Activated T-helper 1 cell treated with anti-CD3 and anti-CD28 coated beads, Interleukin-2, amount 50 U/mL, for 16 hours (primary cell): ENCODE measurements around the gene GLCE.
"Not testable (repeated sequence)": the region's sequence is repeated elsewhere in the genome, so short reads cannot be mapped to it uniquely, and the experiment has no call there.

ENCODE experiments used
- DNase-seq, 2 donors: peaks; one replicate each; pipeline ENCODE4 v3.0.0-alpha.2; 2020; ENCODE audit warnings: low read depth in 1 of 2, low spot score in 1 of 2

Gene GLCE

DNA sequence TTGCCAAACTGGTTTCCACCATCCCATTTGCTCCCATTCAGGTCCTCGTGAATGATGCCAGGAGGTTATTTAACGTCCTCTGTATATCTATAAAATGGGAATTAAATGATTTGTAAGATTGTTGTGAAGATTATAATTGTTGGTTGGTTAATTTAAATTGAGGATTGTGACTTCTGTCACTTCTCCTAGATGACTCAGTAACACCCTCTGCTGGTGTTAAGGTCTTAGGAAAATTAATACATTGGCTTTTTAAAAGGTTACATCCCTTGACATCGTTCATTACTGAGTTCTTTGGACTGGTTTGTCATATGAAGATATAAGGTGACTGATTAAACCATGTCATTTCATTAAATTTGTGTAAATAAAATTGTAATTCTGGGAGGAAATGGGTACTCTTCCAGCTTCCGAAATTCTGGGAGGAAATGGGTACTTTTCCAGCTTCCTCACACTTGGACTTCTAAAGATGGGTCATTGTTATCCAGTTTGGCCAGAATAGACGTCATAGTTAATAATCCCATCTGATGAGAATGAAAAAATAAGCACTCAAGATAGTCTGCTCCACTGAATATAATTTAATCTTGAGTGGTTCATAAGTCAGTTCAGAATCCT is 105.0 kb downstream of the GLCE start:
- no peak for DNase-seq

DNA sequence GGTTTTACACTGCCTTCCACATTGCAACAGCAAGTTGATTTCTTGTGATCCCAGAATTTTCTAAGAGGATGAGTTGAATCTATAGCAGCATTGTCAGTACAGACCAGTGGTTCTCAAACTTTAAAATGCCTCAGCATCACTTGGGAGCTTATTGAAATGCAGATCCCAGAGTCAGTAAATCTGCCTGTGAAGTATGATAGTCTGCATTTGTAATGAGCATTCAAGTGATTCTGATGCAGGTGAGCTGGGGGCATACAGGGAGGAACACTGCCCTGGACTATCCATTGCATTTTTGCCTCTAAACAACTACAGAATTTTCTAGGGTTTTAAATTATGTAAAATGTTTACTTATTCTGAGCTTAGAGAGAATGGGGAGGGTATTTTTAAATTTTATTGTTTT is 110.8 kb downstream of the GLCE start:
- no peak for DNase-seq

DNA sequence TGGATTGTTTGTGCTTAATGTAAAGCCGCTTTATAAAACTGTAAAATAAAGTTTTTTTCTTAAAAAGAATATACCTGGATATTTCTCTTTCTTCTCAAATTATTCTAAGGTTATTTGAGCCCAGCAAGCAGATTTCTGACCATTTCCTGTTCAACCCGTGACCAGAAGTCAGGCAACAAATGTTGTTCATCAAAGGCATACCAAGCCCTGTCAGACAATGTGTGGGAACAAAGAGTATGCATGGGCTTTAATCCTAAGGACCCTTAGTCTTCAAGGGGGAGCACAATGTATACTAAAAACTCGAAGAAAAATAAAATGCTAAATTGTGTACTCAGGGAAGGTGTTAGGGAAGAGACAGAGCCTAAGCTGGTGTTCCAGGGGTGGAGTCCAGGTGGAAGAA is 111.7 kb downstream of the GLCE start:
- no peak for DNase-seq

DNA sequence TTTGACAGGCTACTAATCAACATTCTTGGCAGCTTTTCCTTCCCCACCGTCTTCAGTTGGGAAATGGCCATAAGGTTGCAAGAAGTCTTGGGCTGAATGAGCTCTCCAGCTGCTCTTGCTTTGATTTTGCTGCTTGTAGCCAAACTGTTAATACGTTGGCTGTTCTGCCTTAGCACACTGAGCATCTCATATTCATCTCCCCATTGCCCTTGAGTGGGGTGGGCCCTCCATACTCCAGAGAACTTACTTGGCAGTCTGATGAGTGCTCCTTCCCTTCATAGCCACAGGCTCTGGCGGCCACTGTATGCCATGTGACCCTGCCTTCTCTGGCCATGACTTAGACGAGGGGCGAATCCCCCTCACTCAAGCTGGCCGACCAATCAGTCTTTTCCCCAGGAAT is 112.5 kb downstream of the GLCE start:
- DNase-seq: no peak

DNA sequence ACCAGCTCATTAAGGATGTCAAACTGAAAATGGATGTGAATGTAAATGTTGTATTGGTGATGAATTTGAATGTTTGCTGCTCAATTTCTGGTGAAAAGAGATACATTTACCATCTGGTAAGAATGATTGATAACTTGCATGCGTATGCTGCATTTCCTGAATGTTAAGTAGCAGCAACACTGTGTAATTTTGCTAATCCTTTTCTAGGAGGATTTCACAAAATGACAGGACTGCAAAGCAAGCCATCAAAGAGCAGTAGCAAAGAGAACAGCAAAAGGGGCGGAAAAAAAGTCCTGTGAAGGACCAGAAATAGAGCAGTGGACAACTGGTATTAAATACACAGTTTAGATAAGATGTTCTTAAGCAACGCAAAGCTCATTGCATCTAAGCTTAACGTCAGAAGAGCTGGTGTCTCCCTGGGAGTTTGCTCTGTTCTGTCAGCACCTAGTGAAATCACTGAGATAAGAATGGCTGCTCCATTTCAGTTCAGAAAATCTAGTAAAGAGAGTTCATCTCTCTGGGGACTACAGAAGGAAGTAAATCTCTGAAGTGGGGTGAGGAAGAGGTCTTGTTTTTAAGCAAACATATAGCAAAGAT is 114.7 kb downstream of the GLCE start:
- no peak for DNase-seq

DNA sequence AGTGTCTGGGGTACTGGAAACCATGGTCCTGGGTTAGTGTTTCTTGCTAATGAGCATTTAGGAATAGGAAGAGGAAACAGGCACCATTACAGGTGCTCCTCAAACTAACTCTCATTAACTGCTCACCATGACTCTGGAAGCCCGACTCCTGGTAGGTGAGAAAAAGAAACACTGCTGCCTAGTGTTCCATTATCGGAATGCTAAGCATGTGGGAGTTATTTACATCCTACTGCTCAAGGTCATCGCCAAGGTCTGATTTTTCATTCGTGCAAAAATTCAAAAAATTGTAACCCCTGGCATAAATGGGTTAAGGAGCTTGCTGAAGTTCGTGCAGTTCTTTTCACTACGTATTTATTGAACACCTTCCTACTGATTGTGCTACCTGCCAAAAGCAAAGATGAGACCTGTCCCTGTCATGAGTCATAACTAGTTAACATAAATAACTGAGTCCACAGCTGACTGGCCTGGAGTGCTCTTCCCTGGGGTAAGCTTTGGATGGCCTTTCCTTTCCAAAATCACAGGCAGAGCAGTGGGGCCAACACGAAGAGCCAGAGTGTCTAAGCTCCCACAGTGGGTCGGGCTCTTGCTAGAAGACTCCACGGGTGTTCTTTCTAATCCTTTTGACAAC is 115.6 kb downstream of the GLCE start:
- no peak for DNase-seq

DNA sequence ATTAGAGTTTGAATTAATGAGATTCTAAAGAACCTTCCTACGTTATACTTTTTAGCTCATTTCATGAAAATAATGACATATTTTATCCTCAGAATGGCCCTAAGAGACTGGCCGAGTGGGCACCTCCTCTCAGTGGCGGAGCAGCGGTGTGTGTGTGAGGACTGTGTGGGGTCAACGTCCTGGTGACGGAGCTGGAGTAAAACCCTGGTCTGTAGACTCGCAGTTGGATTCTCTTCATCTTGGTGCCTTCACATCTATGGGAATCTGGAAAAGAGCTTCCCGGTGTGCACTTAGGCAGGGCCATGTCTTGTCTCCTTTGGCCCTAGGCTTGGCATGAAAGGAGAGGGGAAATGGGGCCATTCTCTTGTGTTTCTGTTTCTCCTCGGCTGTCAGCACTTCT is 116.9 kb downstream of the GLCE start:
- DNase-seq: no peak

DNA sequence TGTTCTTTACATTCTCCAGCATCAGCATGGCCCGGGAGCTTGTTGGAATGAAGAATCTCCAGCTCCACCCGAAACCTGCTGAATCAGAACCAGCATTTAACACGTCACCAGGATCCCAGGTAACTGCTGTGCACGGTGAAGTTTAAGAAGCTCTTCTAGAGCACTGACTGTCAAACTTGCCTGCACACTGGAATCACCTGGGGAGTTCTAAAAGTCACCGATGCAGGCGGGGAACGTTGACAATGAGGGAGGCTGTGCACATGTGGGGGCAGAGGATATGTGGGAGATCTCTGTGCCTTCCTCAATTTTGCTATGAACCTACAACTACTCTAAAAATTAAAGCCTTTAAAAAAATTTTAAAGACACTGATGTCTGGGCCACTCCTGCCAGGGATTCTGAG is 119.2 kb downstream of the GLCE start:
- no peak for DNase-seq

DNA sequence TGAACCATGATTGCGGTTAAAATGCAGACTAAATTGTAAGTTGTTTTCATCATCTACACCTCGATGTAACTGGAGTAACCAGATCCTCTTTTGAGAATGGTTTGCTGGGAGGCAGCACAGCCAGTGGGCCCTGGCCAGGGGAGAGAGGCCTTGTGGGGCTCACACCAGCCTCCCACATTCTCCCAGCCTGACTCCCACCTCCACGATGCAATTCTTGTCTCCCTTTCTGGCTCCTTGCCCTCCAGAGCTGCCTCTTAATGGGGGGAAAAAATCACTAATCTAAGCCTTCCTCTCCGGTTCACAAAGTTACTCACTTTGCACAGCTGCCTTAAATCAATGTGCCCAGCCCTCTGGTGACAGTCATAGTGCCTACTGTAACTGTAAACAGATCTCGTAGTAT is 120.3 kb downstream of the GLCE start:
- DNase-seq: no peak

DNA sequence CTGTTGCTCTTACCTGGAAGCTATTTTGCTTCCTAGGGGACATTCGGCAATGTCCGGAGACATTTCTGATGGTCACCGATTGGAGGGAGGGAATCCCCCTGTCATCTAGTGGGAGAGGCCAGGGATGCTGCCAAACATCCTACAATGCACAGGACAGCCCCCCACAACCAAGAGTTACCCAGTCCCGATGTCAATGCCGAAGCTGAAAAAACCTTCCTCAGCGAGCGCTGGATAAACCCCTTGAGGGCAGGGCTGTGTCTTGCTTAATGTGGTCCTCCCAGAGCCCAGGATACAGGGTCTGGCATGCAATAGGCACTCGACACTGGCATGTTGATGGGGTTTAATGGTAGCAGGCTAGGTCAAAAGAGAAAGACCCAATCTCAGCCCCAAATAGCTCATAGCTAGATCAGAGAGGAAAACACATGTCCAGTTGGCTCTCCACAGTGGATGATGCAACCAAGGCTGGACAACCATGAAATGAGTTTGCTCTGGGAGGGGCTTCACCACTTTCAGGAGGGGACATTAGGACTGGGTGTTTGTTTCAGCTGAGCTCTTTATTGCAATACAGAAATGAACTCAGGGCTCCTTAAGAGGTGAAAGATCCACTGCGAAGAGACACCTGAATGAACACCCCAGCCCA is 121.8 kb downstream of the GLCE start:
- no peak for DNase-seq

DNA sequence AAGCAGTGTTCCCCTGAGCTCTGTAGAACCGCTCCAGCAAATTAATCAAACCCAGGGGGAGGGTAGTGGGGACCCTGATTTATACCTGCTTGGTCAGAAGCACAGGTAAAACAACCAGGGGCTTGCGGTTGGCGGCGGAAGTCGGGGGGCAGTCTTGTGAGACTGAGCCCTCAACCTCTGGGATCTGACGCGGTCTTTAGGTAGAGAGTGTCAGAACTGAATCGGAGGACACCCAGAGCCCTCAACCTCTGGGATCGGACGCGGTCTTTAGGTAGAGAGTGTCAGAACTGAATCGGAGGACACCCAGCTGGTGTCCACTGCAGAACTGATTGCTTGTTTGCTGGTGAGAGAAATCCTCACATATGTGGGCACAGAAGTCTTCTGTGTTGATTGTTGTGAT is 125.4 kb downstream of the GLCE start:
- DNase-seq: no peak

DNA sequence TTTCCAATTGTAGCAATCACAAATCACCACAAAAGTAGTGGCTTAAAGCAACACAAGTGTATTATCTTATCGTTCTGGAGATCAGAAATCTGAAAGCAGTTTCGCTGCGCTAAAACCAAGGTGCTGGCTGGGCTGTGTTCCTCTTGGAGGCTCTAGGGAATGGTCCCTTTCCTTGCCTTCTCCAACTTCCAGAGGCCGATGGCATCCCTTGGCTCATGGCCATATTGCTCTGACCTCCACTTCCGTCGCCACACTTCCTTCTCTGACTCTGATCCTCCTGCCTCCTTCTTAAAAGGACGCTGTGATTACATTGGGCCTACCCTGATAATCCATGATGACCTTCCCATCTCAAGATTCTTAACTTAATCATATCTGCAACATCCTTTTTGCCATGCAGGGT is 127.6 kb downstream of the GLCE start:
- no peak for DNase-seq

DNA sequence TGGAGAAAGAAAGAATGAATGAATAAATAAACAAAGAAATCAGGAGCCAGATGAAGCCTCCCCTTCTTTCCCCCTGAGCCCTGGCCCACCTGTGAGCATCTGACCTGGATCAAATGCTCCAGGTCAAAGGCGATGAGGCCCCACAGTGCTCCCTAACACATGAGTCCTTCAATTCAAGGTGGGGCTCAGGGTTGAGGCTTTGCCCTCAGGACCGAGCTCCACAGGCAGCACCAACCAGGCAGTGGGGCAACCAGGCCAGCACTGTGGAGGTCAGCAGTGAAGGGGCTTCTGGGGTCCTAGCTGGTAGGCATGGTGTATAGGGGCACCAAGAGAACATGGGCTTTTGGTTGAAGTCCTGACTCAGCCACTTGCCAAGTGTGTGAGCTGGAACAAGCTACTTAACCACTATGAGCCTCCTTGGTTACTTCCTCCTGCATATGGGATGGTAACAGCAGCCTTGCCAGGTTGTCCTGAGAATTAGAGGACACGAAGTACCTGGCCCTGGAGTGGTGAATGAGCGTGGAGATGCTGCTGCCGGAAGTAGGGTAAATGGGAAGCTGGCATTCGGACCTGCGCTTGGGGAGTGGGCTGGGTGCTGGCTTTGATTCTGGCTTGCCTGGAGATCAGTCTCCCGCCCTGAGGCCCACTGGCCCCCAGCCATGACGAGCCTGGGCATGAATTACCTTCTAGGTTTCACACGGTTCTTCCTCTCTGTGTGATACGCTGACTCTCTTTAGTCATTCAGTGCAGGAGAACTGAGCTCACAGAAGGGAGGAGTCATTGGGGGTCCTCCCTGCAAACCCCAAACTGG is 128.3 kb downstream of the GLCE start:
- no peak for DNase-seq

DNA sequence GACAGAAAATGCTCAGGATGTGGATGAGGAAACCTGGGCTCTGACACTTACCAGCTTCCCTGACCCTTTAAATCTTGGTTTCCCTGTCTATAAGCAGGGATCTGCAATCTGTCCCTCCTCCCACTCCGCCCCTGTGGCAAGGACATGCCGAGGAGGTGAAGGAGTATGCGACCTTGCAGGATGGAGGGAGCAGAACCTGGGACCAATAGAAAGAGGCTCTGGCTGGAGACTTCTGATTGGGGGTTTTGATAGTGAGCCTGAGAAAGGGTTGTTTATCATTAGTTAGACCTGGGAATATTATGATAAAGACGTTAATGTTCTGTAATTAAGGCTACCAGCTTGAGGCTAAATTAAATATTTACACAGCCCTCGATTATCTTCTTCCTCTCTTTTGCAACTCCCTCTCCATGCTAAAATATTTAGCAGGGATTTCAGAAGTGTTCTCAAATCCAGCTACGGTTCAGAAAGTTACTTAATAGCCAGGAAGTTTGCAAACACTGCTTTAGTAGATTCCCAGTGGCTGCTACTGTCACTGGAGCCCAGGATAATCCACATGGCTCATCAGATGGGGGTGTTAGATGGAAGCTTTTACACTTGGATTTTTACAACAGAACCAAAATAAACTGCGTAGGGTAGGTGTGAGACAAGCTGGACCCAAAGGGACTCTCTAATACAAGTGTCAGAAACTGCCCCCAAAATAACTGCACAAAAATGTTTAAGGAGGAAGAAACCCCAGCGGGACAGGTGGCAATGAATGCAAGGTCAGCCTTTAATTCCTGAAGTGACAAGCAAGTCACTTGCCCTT is 129.1 kb downstream of the GLCE start:
- no peak for DNase-seq

DNA sequence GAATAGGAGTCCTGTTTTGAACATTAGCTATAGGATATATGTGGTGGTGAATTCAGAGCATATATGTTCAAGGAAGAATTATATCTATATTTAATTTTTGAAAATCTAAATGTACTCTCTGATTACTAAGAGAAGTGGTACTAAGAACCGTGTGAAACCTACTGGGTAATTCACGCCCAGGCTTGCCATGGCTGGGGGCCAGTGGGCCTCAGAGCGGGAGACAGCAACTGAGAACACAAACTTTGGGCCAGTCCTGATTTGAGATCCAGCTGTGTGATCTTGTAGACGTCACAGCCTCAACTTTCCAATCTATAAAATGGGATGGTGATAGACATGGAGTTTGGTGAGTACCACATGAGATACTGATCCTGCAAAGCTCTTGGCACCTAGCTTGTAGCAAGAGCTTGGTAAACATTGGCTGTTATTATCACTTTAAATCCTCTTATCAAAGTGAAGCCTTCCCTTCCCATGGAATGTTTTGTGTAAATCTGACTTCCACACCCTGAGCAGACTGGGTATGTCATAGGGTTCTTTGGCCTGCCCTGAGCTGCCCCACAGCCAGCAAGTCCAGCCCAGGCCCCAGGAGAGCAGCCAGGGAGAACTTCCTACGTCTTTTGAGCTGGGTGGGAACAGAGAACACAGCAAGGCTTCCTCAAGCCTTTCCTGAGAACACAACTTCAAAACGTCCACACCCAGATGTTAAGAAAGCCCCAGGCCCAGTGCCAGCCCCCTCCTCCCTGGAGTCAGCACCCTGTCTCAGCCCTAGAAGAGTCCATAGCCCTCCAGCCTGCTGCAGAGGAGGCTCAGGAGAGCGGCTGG is 130.1 kb downstream of the GLCE start:
- no peak for DNase-seq

DNA sequence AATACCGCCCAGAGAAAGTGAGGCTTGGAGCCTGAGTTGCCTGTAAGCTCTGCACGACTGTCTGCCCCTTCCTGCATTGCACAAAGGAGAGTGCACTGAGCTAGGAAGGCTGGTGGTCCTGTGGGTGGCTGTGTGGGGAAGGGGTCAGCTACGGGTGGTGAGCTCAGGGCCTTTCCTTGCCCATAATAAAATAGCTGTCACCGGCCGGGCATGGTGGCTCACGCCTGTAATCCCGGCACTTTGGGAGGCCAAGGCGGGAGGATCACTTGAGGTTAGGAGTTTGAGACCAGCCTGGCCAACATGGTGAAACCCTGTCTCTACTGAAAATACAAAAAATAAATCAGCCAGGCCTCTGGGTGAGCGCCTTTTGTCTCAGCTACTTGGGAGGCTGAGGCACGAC is 131.2 kb downstream of the GLCE start:
- not testable (repeated sequence) for DNase-seq

DNA sequence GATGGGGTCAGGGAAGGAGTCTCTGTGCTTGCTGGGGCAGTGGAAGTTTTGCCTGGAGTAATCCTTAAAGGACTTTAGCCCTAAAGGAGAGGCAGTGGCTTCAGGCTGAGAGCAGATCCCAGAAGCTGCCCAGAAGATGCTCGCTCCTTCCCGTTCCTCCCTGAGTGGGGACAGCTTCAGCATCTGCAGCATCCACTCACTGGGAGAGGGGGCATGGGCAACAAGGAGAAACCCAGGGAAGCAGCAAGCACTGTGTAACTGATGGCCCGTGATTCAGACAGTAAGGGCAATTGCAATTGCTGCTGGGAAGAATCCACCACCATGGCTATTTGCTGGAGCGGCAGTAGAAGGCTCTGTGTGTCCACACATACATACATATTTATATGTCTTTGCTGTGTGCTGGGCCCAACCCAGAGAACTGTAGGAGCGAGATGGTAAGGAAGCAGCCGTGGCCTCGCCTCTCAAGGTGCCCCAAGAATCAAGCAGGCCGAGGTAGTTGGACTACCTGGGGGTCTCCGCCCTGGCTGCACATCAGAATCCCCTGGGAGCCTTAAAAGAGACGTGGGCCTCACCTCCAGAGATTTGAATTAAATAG is 132.5 kb downstream of the GLCE start:
- no peak for DNase-seq

DNA sequence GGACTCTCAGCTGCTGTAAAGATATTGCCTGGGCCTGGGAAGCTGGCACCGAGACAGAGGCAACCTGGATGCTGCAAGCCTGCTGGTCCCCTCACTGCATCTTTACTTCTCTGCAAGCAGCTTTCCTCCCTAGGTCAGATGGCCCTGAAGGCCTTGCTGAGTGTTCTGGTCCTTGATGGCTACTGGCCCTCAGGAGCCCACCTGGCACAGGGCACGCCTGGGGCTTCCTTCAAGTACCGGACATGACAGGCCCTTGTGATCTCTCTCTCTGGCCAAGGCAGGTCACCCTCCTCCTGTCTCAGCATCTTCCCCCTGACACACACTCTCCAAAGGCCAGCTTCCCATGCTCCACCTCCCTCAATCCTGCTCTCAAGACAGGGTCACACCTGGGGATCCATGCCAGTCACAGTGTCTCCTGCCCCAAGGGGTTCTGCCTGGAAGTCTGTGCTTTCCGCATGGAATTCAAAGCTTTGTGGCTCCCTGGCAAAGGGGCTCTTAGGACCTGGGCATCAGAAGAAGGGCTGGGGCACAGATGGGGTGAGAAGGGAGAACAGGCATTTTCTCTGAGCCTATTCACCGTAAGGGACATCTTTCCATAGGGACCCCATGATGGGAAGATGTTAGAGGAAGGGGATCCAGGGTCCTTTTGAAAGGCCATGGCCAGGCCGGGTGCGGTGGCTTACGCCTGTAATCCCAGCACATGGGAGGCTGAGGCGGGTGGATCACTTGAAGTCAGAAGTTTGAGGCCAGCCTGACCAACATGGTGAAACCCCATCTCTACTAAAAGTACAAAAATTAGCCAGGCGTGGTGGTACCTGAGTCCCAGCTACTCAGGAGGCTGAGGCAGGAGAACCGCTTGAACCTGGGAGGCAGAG is 133.5 kb downstream of the GLCE start:
- DNase-seq: no peak

DNA sequence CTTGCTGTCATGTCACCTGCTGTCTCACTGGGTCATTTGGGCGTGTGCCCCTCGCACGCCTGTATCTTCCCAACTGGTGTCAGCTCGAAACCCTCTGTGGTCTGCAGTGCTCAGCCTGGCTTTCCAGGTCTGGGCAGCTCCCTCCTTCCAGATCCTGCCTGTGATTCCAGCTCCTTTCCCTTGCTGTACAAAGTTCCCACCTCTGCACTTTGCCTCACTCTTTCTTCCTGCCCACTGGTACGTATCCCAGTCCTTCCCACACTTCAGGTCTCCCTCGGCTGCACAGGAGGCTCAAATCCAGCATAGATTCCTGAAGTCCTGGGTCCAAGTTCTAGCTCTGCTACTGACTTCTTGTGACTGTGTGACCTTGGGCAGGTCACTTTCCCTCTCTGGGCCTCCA is 136.2 kb downstream of the GLCE start:
- no peak for DNase-seq
